Measurements from ENCODE around the gene CSF3.
A peak's percentile ranks its signal among the peaks of the same experiment; 100 is the strongest.

Gene CSF3

GRCh38 chr17:40063187-40063771 lies 48.0 kb downstream of the CSF3 start:
- no peak for DNase-seq

- DNase-seq: peak; percentile 10
These were observed 48.8 kb downstream of the CSF3 start for GRCh38 chr17:40063901-40064531.

GRCh38 chr17:40064971-40065768 lies 49.9 kb downstream of the CSF3 start:
- DNase-seq: no peak

- no peak for DNase-seq
These were observed 50.7 kb downstream of the CSF3 start for GRCh38 chr17:40065769-40066510.
